Kidney (tissue), 14 donors: ENCODE data around the gene RND2. TPM values are rescaled to one million over a fixed set of nuclear protein-coding genes. Genes with fewer than 3 reads are reported as not detected.
A peak's percentile ranks its signal among the peaks of the same experiment; 100 is the strongest.

Experiments
- DNase-seq, 5 donors: peaks; one replicate each; pipeline ENCODE4 v3.0.0-alpha.2; 2013 to 2020
- FAIRE-seq: peaks from 2 replicates; lab custom pipeline; 2012; peaks lifted over from hg19 to GRCh38; lab: Jason Lieb, UNC
- H3K27ac ChIP-seq, 2 donors: one replicate each; pipeline ENCODE4 v1.7.0; 2013; ENCODE audit warnings: low read depth in 2 of 2, low read length in 2 of 2, inconsistent platforms in 1 of 2
- H3K27me3 ChIP-seq: one replicate; pipeline ENCODE4 v1.7.1; 2013; ENCODE audit warnings: low read length, inconsistent platforms; ENCODE audit not compliant: control insufficient read depth, insufficient read depth
- H3K36me3 ChIP-seq, 3 donors: one replicate each; pipeline versions ENCODE4 v1.7.0 to v1.7.1; 2013; ENCODE audit warnings: low read length in 3 of 3, control low read depth in 1 of 3, inconsistent platforms in 1 of 3; ENCODE audit not compliant: insufficient read depth in 3 of 3, control insufficient read depth in 2 of 3
- H3K4me1 ChIP-seq, 3 donors: one replicate each; pipeline versions ENCODE4 v1.7.0 to v1.7.1; 2013; ENCODE audit warnings: low read length in 3 of 3, inconsistent platforms in 1 of 3, low read depth in 1 of 3; ENCODE audit not compliant: control insufficient read depth in 2 of 3, insufficient read depth in 2 of 3
- H3K4me3 ChIP-seq, 3 donors: one replicate each; pipeline versions ENCODE4 v1.7.0 to v1.8.1; 2013; ENCODE audit warnings: low read length in 3 of 3, control low read depth in 1 of 3, inconsistent platforms in 1 of 3
- H3K9ac ChIP-seq, 3 donors: one replicate each; pipeline versions ENCODE4 v1.7.0 to v1.7.1; 2013; ENCODE audit warnings: low read length in 3 of 3, control low read depth in 1 of 3, inconsistent platforms in 1 of 3
- H3K9me3 ChIP-seq, 3 donors: one replicate each; pipeline versions ENCODE4 v1.7.0 to v1.7.1; 2013; ENCODE audit warnings: low read length in 3 of 3, control low read depth in 1 of 3, inconsistent platforms in 1 of 3; ENCODE audit not compliant: control insufficient read depth in 2 of 3, insufficient read depth in 1 of 3
- CTCF ChIP-seq: IDR thresholded peaks from 3 replicates; pipeline ENCODE4 v1.5.1; 2012; ENCODE audit warnings: mild to moderate bottlenecking, moderate library complexity, borderline replicate concordance; ENCODE audit not compliant: insufficient read depth; ENCODE audit errors: extremely low read depth
- intact Hi-C: fragments of 100-400 bp; cut with DNase I; formaldehyde crosslinking; loops from one replicate; pipeline ENCODE4 v1.11.1; 2022
- polyA plus RNA-seq: library from polyadenylated mRNA; stranded (reverse); fragments of 350-450 nt; fragmentation: Illumina TruSeq; extraction: RNeasy Lipid Tissue Mini Kit (QIAGEN cat#74804); gene quantifications from one replicate; pipeline ENCODE4 v1.2.3, GENCODE V29; 2014; ENCODE audit warnings: low read depth, low replicate concordance; ENCODE audit not compliant: insufficient read depth
- total RNA-seq: library from RNA; stranded (reverse); fragmentation: NEBNext Ultra II Directional; extraction: Animal tissue kit (Norgen Biotek cat#: 25700); gene quantifications from one replicate; pipeline ENCODE4 v1.2.1, GENCODE V29; 2021
- donor health status: control.
- donor health status: control.
- donor health status: control.
- donor health status: control.
- donor health status: control.
- donor health status: DM: yes; HTN: yes; CAD: no.
- donor health status: Normal renal cell carcinoma (clear cell type).

The RND2 gene
- total and polyA plus RNA-seq, 2 donors from 2014 or later, result 0.63 to 2.3 TPM

- Histone ChIP-seq H3K27me3 (no peaks in the 10 kb centered on the region), H3K9ac (no peak overlapping the region), H3K9me3 (no peaks in the 10 kb centered on the region), H3K27ac (peak overlapping the region; percentile 6 to 29), H3K4me1 (peaks cover 0 to 17% (median 0%) of the 10 kb centered on the region in 3 donors), H3K4me3 (no peak overlapping the region), H3K36me3 (no peaks in the 10 kb centered on the region)
- FAIRE-seq (no peak), DNase-seq (peak in 1 of 5 donors; percentile 28)
- intact Hi-C loops, result no loop called here
- TF ChIP-seq CTCF, result no peak
Measured at GRCh38 chr17:43020030-43020621, 4.9 kb upstream of the RND2 start.

- DNase-seq (peak in 4 of 5 donors; percentile 54 to 91 (median 80)), FAIRE-seq (no peak)
- Histone ChIP-seq H3K27ac (peak overlapping the region; percentile 88 to 94), H3K9me3 (no peaks in the 10 kb centered on the region), H3K27me3 (no peaks in the 10 kb centered on the region), H3K36me3 (no peaks in the 10 kb centered on the region), H3K4me1 (peaks cover 0 to 14% (median 0%) of the 10 kb centered on the region in 3 donors), H3K4me3 (peak overlapping the region; percentile 66 to 85 (median 83)), H3K9ac (peak overlapping the region; percentile 48 to 78 (median 60))
- intact Hi-C loops, result no loop called here
- no peak for TF ChIP-seq CTCF
Measured at GRCh38 chr17:43020789-43021740, 4.0 kb upstream of the RND2 start.

- Histone ChIP-seq H3K36me3 (no peaks in the 10 kb centered on the region), H3K9me3 (no peaks in the 10 kb centered on the region), H3K9ac (peak within 1 kb of the TSS; percentile 48 to 78 (median 63)), H3K27ac (peak within 1 kb of the TSS; percentile 88 to 94), H3K27me3 (no peaks in the 10 kb centered on the region), H3K4me3 (peak within 1 kb of the TSS; percentile 66 to 85 (median 83)), H3K4me1 (peaks cover 0 to 11% (median 0%) of the 10 kb centered on the region in 3 donors)
- TF ChIP-seq CTCF, result no peak
- DNase-seq (peak; percentile 81 to 93 (median 89)), FAIRE-seq (no peak)
- intact Hi-C loops, result no loop called here
Measured at GRCh38 chr17:43021741-43022512, 3.1 kb upstream of the RND2 start, which contains the start of gene VAT1. TSS of gene VAT1 (minus strand) at chr17:43022385. CDS start at chr17:43022322, 63 bp downstream.
